A673 (cell line): Measurements from ENCODE around the gene CNOT4. TPM values are rescaled to one million over a fixed set of nuclear protein-coding genes. Genes with fewer than 3 reads are reported as not detected.

ENCODE experiments used
- BruUV-seq: library from RNA; stranded (reverse); fragments of 400-500 nt; replicated peaks from 2 replicates; lab custom pipeline; 2021; lab: Mats Ljungman, UMichigan
- CTCF ChIA-PET: fragments of 300-600 bp; sonication (Branson Sonifier 250); formaldehyde crosslinking; loops from one replicate; lab custom pipeline; 2022; ENCODE audit warnings: antibody characterized with exemption; lab: Charles Lee
- POLR2A ChIA-PET: fragments of 300-600 bp; sonication (Branson Sonifier 250); formaldehyde crosslinking; loops from one replicate; lab custom pipeline; 2022; ENCODE audit warnings: antibody characterized with exemption; ENCODE audit not compliant: low non-redundant PET; lab: Charles Lee
- DNase-seq: peaks from one replicate; pipeline ENCODE4 v3.0.0-alpha.2; 2015; ENCODE audit warnings: low spot score
- H3K27ac ChIP-seq: fragments of 200-600 bp; sonication (generic); 2 replicates; pipeline ENCODE4 v1.5.1; 2016; ENCODE audit warnings: mixed run types, low read depth, mild to moderate bottlenecking, mixed read lengths, antibody characterized with exemption, low read length; ENCODE audit not compliant: poor library complexity, severe bottlenecking
- H3K27me3 ChIP-seq: fragments of 200-600 bp; sonication (generic); replicated peaks from 2 replicates; pipeline ENCODE4 v1.6.1; 2017; ENCODE audit warnings: mixed run types, low read depth, mild to moderate bottlenecking, mixed read lengths, antibody characterized with exemption, low read length; ENCODE audit not compliant: insufficient read depth, poor library complexity
- H3K36me3 ChIP-seq: fragments of 200-600 bp; sonication (generic); 2 replicates; pipeline ENCODE4 v1.6.1; 2016; ENCODE audit warnings: mixed run types, mild to moderate bottlenecking, mixed read lengths, antibody characterized with exemption, low read length; ENCODE audit not compliant: insufficient read depth, poor library complexity, severe bottlenecking
- H3K4me1 ChIP-seq: fragments of 200-600 bp; sonication (generic); 2 replicates; pipeline ENCODE4 v1.6.1; 2017; ENCODE audit warnings: mixed run types, mild to moderate bottlenecking, mixed read lengths, antibody characterized with exemption, low read length; ENCODE audit not compliant: insufficient read depth, poor library complexity, severe bottlenecking
- H3K4me3 ChIP-seq: fragments of 200-600 bp; sonication (generic); 2 replicates; pipeline ENCODE4 v1.5.1; 2016; ENCODE audit warnings: low read depth, mixed run types, mild to moderate bottlenecking, mixed read lengths, low read length; ENCODE audit not compliant: poor library complexity, severe bottlenecking
- H3K9me3 ChIP-seq: fragments of 200-600 bp; sonication (generic); 2 replicates; pipeline ENCODE4 v1.6.1; 2016; ENCODE audit warnings: mixed run types, low read depth, mild to moderate bottlenecking, mixed read lengths, antibody characterized with exemption, low read length; ENCODE audit not compliant: poor library complexity, severe bottlenecking
- EZH2 ChIP-seq: fragments of 200-600 bp; sonication (generic); IDR thresholded peaks from 2 replicates; pipeline ENCODE4 v1.6.1; 2017; ENCODE audit warnings: borderline replicate concordance, low read depth, mild to moderate bottlenecking, mixed read lengths, antibody characterized with exemption, low read length; ENCODE audit not compliant: poor library complexity, severe bottlenecking
- intact Hi-C: fragments of 100-400 bp; cut with micrococcal nuclease; formaldehyde crosslinking; loops from one replicate; pipeline ENCODE4 v1.10.0; 2022; ENCODE audit not compliant: unreplicated experiment
- total RNA-seq: library from RNA; stranded (reverse); gene quantifications from 2 replicates; pipeline ENCODE4 v1.2.3, GENCODE V29; 2021
- TF ChIP-seq, protein P1 (sequence below): fragments of 300-800, 200-600 bp; sonication (generic); conservative IDR thresholded peaks from 2 replicates; pipeline ENCODE4 v1.5.1; 2017; ENCODE audit warnings: low read depth, mild to moderate bottlenecking, antibody characterized with exemption, low read length, moderate library complexity, mixed read lengths

Gene CNOT4
- total RNA-seq, 1 experiment from 2014 or later: 24.1 TPM

DNA sequence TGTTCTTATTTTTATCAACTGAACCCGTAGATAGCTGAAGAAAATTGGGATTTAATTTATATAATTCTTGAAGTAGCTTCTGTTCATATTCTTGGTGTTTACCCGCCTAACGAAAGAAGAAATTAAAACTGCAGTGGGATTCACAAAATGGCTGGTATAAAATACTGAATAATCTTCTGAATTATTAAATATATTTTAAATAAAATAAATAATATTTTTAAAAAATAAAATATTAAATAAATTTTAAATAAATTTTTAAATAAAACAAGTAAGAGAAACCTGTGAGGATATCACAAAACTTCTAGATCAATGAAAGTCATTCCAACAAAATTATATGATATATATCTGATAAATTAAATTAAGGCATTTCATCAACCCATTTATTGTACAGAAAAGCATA is 99.4 kb downstream of the CNOT4 start:
- ChIA-PET POLR2A (no interaction called here), CTCF (no interaction called here)
- no TSS peak for BruUV-seq
- no peak for DNase-seq
- no peak for TF ChIP-seq EZH2
- TF ChIP-seq, protein P1, sequence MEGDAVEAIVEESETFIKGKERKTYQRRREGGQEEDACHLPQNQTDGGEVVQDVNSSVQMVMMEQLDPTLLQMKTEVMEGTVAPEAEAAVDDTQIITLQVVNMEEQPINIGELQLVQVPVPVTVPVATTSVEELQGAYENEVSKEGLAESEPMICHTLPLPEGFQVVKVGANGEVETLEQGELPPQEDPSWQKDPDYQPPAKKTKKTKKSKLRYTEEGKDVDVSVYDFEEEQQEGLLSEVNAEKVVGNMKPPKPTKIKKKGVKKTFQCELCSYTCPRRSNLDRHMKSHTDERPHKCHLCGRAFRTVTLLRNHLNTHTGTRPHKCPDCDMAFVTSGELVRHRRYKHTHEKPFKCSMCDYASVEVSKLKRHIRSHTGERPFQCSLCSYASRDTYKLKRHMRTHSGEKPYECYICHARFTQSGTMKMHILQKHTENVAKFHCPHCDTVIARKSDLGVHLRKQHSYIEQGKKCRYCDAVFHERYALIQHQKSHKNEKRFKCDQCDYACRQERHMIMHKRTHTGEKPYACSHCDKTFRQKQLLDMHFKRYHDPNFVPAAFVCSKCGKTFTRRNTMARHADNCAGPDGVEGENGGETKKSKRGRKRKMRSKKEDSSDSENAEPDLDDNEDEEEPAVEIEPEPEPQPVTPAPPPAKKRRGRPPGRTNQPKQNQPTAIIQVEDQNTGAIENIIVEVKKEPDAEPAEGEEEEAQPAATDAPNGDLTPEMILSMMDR: no peak
- no peak overlapping the region for H3K4me3 ChIP-seq
- no peaks in the 10 kb centered on the region for H3K27me3 ChIP-seq
- no peak overlapping the region for H3K27ac ChIP-seq
- H3K4me1 ChIP-seq: no peaks in the 10 kb centered on the region
- H3K9me3 ChIP-seq: no peaks in the 10 kb centered on the region
- no peaks in the 10 kb centered on the region for H3K36me3 ChIP-seq
- intact Hi-C loops: loop anchor here (5.0 kb wide), 1 partner anchor 147 kb away; the partner anchor contains the start of gene NUP205

DNA sequence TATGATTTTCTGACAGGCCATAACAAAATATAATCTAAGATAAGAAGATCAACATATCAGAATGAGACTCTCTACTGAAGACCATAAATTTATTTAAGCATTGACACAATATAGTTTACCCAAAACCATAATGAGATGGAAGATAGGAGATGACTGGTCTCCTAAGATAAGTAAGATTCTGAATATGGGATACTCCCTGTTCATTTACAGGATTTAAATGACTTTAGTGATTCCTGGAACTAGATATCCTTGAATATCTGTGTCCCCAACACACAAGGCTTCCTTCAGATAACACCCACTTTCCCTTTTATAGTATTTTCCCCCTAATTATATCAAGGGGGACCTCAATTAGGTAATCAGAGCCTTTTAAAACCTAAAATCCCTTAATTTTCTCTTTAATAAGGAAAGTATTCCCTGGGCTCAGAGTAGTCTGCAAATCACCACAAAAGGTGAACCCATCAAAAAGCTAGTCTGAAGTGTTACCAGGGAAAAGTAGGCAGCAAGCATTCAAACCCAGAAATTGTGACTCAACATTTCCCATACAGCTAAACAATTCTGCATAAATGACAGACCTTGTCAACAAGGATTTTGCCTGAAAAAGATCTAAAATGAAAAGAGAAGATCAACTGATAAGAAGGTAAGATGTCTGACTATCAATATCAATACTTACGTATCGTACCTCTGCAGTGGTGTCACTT is 99.9 kb downstream of the CNOT4 start:
- CTCF ChIA-PET: no interaction called here

GRCh38 chr7:135407884-135408283 is 102.0 kb downstream of the CNOT4 start:
- ChIA-PET POLR2A (no interaction called here), CTCF (no interaction called here)
- Histone ChIP-seq H3K27me3 (no peaks in the 10 kb centered on the region), H3K27ac (no peak overlapping the region), H3K4me1 (no peaks in the 10 kb centered on the region), H3K36me3 (no peaks in the 10 kb centered on the region), H3K4me3 (no peak overlapping the region), H3K9me3 (no peaks in the 10 kb centered on the region)
- no peak for DNase-seq
- BruUV-seq: no TSS peak
- TF ChIP-seq, protein P1: no peak
- no peak for TF ChIP-seq EZH2
- intact Hi-C loops: no loop called here

More for the DNA sequence above, 99.9 kb downstream of the CNOT4 start:
- no peak for DNase-seq
- no peaks in the 10 kb centered on the region for H3K27me3 ChIP-seq
- TF ChIP-seq EZH2: no peak
- TF ChIP-seq, protein P1: no peak
- intact Hi-C loops: loop anchor here (5.0 kb wide), 1 partner anchor 147 kb away; the partner anchor contains the start of gene NUP205
- no TSS peak for BruUV-seq
- H3K4me1 ChIP-seq: no peaks in the 10 kb centered on the region
- H3K9me3 ChIP-seq: no peaks in the 10 kb centered on the region
- H3K4me3 ChIP-seq: no peak overlapping the region
- no peaks in the 10 kb centered on the region for H3K36me3 ChIP-seq
- POLR2A ChIA-PET: no interaction called here
- H3K27ac ChIP-seq: no peak overlapping the region
